Activated CD4-positive, alpha-beta memory T cell treated with anti-CD3 and anti-CD28 coated beads for 36 hours (primary cell): ENCODE results near the gene NAV2. TPM values are rescaled to one million over a fixed set of nuclear protein-coding genes. Genes with fewer than 3 reads are reported as not detected.

ENCODE experiments used
- CTCF ChIA-PET: fragments of 350-600 bp; sonication (Branson Sonifier 250); formaldehyde crosslinking; loops from one replicate; lab custom pipeline; 2021; ENCODE audit warnings: antibody characterized with exemption, inconsistent platforms; lab: Charles Lee
- POLR2A ChIA-PET: fragments of 350-600 bp; sonication (Branson Sonifier 250); formaldehyde crosslinking; loops from one replicate; lab custom pipeline; 2021; ENCODE audit warnings: antibody characterized with exemption; lab: Charles Lee
- DNase-seq: peaks from one replicate; pipeline ENCODE4 v3.0.0-alpha.2; 2020
- H3K27ac Mint-ChIP-seq: one replicate; pipeline ENCODE4 v1.8.0; 2021; ENCODE audit warnings: mixed read lengths
- H3K27me3 Mint-ChIP-seq: one replicate; pipeline ENCODE4 v1.8.0; 2021; ENCODE audit warnings: mixed read lengths
- H3K36me3 Mint-ChIP-seq: one replicate; pipeline ENCODE4 v1.8.0; 2021; ENCODE audit warnings: mixed read lengths
- H3K4me1 Mint-ChIP-seq: one replicate; pipeline ENCODE4 v1.8.0; 2021; ENCODE audit warnings: low read depth, mixed read lengths
- H3K4me3 Mint-ChIP-seq: one replicate; pipeline ENCODE4 v1.8.0; 2021; ENCODE audit warnings: mild to moderate bottlenecking, mixed read lengths
- H3K9me3 Mint-ChIP-seq: one replicate; pipeline ENCODE4 v1.8.0; 2021; ENCODE audit warnings: mixed read lengths
- intact Hi-C: fragments of 100-400 bp; cut with micrococcal nuclease; formaldehyde crosslinking; loops from one replicate; pipeline ENCODE4 v1.15.1; 2023
- total RNA-seq, 2 experiments: library from RNA; stranded (reverse); gene quantifications; one replicate each; pipeline ENCODE4 v1.2.3, GENCODE V29; 2021

Gene NAV2
- total RNA-seq, 2 experiments from 2014 or later, result 0.75 to 0.86 TPM

- Mint-ChIP-seq H3K9me3 (no peaks in the 10 kb centered on the region), H3K36me3 (no peaks in the 10 kb centered on the region), H3K27ac (no peak overlapping the region), H3K4me1 (no peaks in the 10 kb centered on the region), H3K4me3 (no peak overlapping the region), H3K27me3 (no peaks in the 10 kb centered on the region)
- intact Hi-C loops, result loop anchor here (10.0 kb wide), 1 partner anchor 162 kb away; no protein-coding TSS in a partner anchor
- CTCF ChIA-PET, result interaction anchor here (1.1 to 4.7 kb wide), 5 partner anchors 28 to 648 kb away, joined by 3 to 27 read pairs (median 3); no protein-coding TSS in a partner anchor
- DNase-seq, result no peak
- POLR2A ChIA-PET, result no interaction called here
Observed at GRCh38 chr11:19907008-19907579, 194.5 kb downstream of the NAV2 start.

GRCh38 chr11:19907839-19908238, 195.2 kb downstream of the NAV2 start:
- Mint-ChIP-seq H3K36me3 (no peaks in the 10 kb centered on the region), H3K4me3 (no peak overlapping the region), H3K9me3 (no peaks in the 10 kb centered on the region), H3K27ac (no peak overlapping the region), H3K4me1 (no peaks in the 10 kb centered on the region), H3K27me3 (no peaks in the 10 kb centered on the region)
- intact Hi-C loops, result loop anchor here (10.0 kb wide), 1 partner anchor 163 kb away; no protein-coding TSS in a partner anchor
- CTCF ChIA-PET, result no interaction called here
- POLR2A ChIA-PET, result no interaction called here
- DNase-seq, result no peak

- Mint-ChIP-seq H3K36me3 (no peaks in the 10 kb centered on the region), H3K27ac (no peak overlapping the region), H3K4me1 (no peaks in the 10 kb centered on the region), H3K9me3 (no peaks in the 10 kb centered on the region), H3K4me3 (no peak overlapping the region), H3K27me3 (peaks cover 2% of the 10 kb centered on the region)
- POLR2A ChIA-PET, result no interaction called here
- CTCF ChIA-PET, result interaction anchor here (1.0 to 1.3 kb wide), 2 partner anchors 10 to 345 kb away, joined by 4 to 5 read pairs; no protein-coding TSS in a partner anchor
- DNase-seq, result no peak
- intact Hi-C loops, result no loop called here
Observed at GRCh38 chr11:19910931-19911330, 198.3 kb downstream of the NAV2 start.

- CTCF ChIA-PET, result interaction anchor here (0.8 kb wide), 1 partner anchor 40 kb away, joined by 3 read pairs; no protein-coding TSS in a partner anchor
- Mint-ChIP-seq H3K27ac (no peak overlapping the region), H3K4me3 (no peak overlapping the region), H3K27me3 (peaks cover 2% of the 10 kb centered on the region), H3K9me3 (no peaks in the 10 kb centered on the region), H3K4me1 (no peaks in the 10 kb centered on the region), H3K36me3 (no peaks in the 10 kb centered on the region)
- intact Hi-C loops, result no loop called here
- POLR2A ChIA-PET, result no interaction called here
- DNase-seq, result no peak
Observed at GRCh38 chr11:19912115-19912957, 199.7 kb downstream of the NAV2 start.

GRCh38 chr11:19912958-19913892, 200.6 kb downstream of the NAV2 start:
- H3K9me3 Mint-ChIP-seq, result no peaks in the 10 kb centered on the region
- POLR2A ChIA-PET, result no interaction called here
- CTCF ChIA-PET, result no interaction called here
- H3K36me3 Mint-ChIP-seq, result no peaks in the 10 kb centered on the region
- intact Hi-C loops, result no loop called here
- H3K4me1 Mint-ChIP-seq, result no peaks in the 10 kb centered on the region
- H3K27ac Mint-ChIP-seq, result no peak overlapping the region
- H3K4me3 Mint-ChIP-seq, result no peak overlapping the region
- H3K27me3 Mint-ChIP-seq, result peaks cover 2% of the 10 kb centered on the region
- DNase-seq, result no peak

- intact Hi-C loops, result no loop called here
- no peak overlapping the region for H3K27ac Mint-ChIP-seq
- H3K36me3 Mint-ChIP-seq, result no peaks in the 10 kb centered on the region
- no peak for DNase-seq
- H3K27me3 Mint-ChIP-seq, result peaks cover 2% of the 10 kb centered on the region
- no peaks in the 10 kb centered on the region for H3K9me3 Mint-ChIP-seq
- H3K4me1 Mint-ChIP-seq, result no peaks in the 10 kb centered on the region
- ChIA-PET POLR2A (no interaction called here), CTCF (no interaction called here)
- H3K4me3 Mint-ChIP-seq, result no peak overlapping the region
Observed at GRCh38 chr11:19913893-19914249, 201.2 kb downstream of the NAV2 start.

GRCh38 chr11:19915808-19916207, 203.2 kb downstream of the NAV2 start:
- Mint-ChIP-seq H3K9me3 (no peaks in the 10 kb centered on the region), H3K4me1 (no peaks in the 10 kb centered on the region), H3K4me3 (no peak overlapping the region), H3K27ac (no peak overlapping the region), H3K36me3 (no peaks in the 10 kb centered on the region), H3K27me3 (peaks cover 2% of the 10 kb centered on the region)
- ChIA-PET CTCF (no interaction called here), POLR2A (no interaction called here)
- no peak for DNase-seq
- intact Hi-C loops, result no loop called here

- Mint-ChIP-seq H3K4me1 (no peaks in the 10 kb centered on the region), H3K27me3 (peaks cover 2% of the 10 kb centered on the region), H3K27ac (no peak overlapping the region), H3K36me3 (no peaks in the 10 kb centered on the region), H3K4me3 (no peak overlapping the region), H3K9me3 (no peaks in the 10 kb centered on the region)
- ChIA-PET CTCF (no interaction called here), POLR2A (no interaction called here)
- intact Hi-C loops, result no loop called here
- no peak for DNase-seq
Observed at GRCh38 chr11:19917069-19917468, 204.4 kb downstream of the NAV2 start.

- DNase-seq, result no peak
- H3K4me1 Mint-ChIP-seq, result no peaks in the 10 kb centered on the region
- no peak overlapping the region for H3K27ac Mint-ChIP-seq
- POLR2A ChIA-PET, result no interaction called here
- CTCF ChIA-PET, result interaction anchor here (1.4 kb wide), 1 partner anchor 32 kb away, joined by 3 read pairs; no protein-coding TSS in a partner anchor
- H3K27me3 Mint-ChIP-seq, result peaks cover 2% of the 10 kb centered on the region
- intact Hi-C loops, result no loop called here
- no peaks in the 10 kb centered on the region for H3K9me3 Mint-ChIP-seq
- no peaks in the 10 kb centered on the region for H3K36me3 Mint-ChIP-seq
- H3K4me3 Mint-ChIP-seq, result no peak overlapping the region
Observed at GRCh38 chr11:19918302-19919049, 205.8 kb downstream of the NAV2 start.

- Mint-ChIP-seq H3K27me3 (peaks cover 2% of the 10 kb centered on the region), H3K36me3 (no peaks in the 10 kb centered on the region), H3K4me1 (no peaks in the 10 kb centered on the region), H3K27ac (no peak overlapping the region), H3K9me3 (no peaks in the 10 kb centered on the region), H3K4me3 (no peak overlapping the region)
- no peak for DNase-seq
- ChIA-PET CTCF (interaction anchor here (1.4 kb wide), 1 partner anchor 32 kb away, joined by 3 read pairs; no protein-coding TSS in a partner anchor), POLR2A (no interaction called here)
- intact Hi-C loops, result no loop called here
Observed at GRCh38 chr11:19919050-19919561, 206.5 kb downstream of the NAV2 start.

- Mint-ChIP-seq H3K36me3 (no peaks in the 10 kb centered on the region), H3K4me1 (no peaks in the 10 kb centered on the region), H3K4me3 (no peak overlapping the region), H3K27ac (no peak overlapping the region), H3K9me3 (no peaks in the 10 kb centered on the region), H3K27me3 (no peaks in the 10 kb centered on the region)
- CTCF ChIA-PET, result interaction anchor here (1.1 kb wide), 1 partner anchor 31 kb away, joined by 5 read pairs; no protein-coding TSS in a partner anchor
- POLR2A ChIA-PET, result no interaction called here
- intact Hi-C loops, result no loop called here
- no peak for DNase-seq
Observed at GRCh38 chr11:19920982-19921381, 208.3 kb downstream of the NAV2 start.
